HG03095 (cell line): Measurements from ENCODE around the gene NRXN3.

Source experiments
- ATAC-seq: cut with Tn5 transposase; IDR thresholded peaks from one replicate; pipeline ENCODE4 v1.9.1; 2021; ENCODE audit warnings: moderate library complexity; ENCODE audit not compliant: unreplicated experiment

NRXN3 gene

DNA sequence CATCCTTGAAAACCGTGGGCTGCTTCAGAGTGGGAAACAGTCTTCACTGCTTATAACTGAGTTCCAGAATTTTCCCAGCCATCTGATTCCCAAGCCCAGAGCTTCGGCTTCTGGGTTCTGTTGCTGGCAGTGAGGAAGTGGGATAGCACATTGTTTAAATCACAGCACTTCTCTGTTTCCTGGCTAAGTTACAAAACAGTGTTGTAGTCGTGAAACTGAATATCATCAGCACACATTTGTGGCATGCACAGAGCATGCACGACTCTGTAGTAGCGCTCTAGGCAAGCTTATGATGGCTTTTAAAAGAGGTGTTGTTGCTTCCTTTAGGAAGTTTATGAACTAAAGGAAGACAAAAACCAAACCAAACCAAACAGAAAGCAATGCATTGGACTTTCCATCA, 1005.5 kb downstream of the NRXN3 start:
- no peak for ATAC-seq

DNA sequence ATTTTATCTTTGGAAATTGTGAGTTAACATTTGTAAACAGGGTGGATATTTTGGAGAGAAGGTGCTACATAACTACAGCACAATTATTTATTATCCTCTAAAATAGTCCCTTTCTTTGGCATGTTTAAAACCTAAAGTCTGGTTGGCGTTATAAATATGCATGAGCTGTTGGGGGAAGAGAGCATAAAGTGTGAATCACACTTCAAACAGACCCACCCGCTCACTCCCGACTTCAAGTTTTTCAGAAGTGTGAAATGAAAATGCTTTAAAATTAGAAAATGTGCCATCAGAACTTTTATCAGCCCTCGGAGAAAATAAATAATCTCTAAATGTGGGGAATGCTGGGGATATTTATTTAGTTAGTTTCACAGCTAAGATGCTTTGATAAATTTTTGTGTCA, 1006.9 kb downstream of the NRXN3 start:
- no peak for ATAC-seq

DNA sequence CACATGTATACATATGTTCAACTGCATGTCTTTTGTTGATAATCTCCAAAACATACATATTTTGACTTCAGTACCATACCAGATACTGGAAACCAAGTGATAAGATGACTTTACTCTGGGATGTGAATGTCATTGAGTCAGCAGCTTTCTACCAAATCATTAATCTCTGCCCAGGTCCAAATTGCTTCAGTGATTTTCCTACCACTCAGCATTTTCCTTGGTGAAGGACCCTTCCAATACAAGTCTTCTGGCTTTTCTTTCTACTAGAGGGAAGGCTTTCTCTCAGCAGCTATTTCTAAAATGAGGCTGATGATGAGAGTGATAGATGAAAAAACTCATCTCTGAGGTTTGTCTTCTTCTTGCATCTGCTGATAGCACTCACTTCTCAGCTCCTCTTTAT, 1008.5 kb downstream of the NRXN3 start:
- ATAC-seq, result no peak

DNA sequence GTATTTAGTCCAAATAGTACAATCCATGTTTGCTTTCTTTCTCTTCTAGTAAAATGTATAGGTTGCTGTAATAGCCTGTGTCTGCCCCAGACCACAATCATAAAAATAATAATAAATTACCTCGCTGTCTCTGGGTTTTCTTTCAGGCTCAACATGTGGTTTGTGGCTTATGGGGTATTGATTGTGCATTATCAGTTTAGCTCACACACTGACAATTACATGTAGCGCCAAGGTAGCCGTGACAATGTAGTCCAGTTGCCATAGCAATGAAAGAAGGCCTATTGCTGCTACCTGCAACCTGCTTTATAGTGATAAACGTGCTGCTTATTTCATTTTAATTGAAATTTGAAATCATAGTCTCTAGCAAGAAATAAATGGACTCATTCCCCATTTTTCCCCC, 1009.8 kb downstream of the NRXN3 start:
- no peak for ATAC-seq

DNA sequence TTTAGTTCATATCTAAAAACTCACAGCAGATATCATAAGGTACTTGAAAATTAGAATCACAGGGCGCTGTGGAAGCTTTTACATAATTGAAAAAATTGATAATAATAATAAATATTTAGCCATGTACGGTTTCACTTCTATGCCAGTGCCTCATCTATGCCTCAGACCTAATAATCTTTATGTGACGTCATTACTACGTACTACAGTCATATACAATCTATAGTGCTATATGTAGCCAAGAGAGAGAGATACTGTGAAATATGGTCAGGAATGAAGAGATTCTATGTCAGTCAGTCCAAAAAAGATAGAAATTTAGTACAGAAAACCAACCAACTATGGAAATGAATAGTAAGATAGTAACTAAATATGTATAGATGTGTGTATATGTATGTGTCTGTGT, 1010.5 kb downstream of the NRXN3 start:
- ATAC-seq, result no peak

DNA sequence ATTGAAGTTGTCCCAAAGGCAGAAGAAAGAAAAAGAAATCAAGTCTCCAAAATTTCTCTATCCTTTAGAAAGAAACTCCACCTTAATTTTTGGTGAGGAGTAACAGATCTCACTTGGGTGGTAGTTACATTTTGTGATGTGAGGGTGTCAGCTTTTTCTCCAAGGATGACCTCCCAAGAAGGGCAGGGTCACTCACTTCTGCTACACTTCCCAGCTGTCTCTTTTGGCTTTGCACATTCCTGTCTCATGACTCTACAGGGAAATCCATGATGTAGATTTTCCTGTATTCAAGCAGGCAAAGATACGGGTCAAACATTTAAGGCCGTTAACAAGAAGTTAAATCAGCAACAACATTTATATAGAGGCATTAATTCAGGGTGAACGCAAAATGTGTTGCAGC, 1016.4 kb downstream of the NRXN3 start:
- no peak for ATAC-seq

DNA sequence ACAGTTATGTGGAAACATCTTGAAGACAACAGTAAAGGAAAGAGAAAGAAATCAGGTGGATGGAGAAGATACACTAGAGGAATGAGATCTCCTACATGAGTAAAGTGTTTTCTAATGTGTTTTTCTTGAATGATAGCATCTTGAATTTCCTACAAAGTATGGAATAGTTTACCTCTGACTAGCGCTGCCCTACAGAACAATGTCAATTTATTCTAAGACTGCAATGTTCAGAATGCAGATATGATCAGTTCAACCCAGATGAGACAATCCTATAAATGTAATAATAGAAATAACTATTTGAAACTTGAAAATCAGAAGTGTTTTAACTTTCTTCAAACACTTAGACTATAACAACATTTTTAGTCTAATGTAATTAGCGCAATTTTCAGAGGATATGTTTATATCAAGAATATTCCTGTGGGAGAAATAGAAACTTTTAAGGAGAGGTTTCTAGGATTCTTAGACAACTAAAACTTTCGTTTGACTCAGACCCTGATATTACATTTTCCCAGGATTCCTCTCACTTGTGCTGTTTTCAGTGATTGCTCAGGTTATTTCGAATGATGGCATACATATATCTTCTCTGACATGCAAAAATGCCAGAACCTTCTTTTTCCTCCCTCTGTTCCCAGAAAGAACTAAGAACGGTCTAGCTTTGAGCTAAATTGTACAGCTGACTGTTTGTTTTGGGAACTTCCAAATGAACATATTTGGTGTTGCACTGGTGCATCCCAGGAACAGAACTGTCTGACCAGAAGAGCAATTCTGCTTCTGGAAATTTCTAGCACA, 1023.7 kb downstream of the NRXN3 start:
- no peak for ATAC-seq

DNA sequence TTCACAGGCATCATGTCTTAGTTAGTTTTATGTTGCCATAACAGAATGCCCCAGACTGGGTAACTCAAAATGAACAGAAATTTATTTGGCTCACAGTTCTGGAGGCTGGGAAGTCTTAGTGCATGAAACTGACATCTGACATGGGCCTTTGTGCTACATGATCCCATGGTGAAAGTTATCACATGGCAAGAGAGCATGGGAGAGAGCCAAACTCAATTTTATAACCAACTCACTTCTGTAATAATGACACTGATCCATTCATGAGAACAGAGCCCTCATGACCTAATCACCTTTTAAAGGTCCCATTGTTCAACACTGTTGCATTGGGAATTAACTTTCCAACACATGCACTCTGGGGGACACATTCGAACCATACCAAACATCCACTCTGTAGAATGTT, 1026.0 kb downstream of the NRXN3 start:
- no peak for ATAC-seq

DNA sequence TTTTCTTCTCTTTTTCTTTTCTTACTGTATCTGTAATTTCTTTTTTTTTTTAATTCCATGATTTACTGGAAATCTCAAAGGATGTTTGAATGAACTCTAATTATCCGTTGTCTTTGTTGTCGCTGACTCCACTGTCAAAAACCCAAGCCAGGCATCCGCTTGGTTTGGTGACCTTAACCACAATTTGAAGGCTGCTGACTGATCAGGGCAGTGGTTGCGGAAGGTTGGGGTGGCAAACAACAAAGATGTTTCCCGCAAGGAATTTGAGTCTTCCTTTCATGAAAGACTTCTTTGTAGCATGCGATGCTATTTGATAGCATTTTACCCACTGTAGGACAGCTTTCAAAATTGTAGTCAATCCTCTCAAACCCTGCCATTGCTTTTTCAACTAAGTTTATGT, 1027.3 kb downstream of the NRXN3 start:
- no peak for ATAC-seq

DNA sequence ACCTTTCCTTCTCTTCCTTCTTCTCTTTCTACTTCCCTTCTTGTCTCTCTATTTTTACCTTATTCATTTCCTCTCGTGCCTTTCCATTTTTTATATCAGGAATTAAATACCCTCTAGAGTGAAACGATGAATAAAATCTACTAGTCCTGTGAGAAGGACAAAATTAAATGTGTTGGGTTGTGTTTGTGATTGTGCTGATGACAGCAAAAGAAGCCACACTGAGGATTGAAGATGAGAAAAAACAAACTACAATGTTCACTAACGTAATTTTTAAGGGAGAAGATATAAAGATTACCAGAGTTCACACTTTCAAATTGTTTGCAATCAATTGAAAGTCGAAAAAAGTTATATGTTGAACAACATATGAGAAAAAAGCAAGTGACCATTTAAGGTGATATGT, 1029.0 kb downstream of the NRXN3 start:
- ATAC-seq, result no peak

DNA sequence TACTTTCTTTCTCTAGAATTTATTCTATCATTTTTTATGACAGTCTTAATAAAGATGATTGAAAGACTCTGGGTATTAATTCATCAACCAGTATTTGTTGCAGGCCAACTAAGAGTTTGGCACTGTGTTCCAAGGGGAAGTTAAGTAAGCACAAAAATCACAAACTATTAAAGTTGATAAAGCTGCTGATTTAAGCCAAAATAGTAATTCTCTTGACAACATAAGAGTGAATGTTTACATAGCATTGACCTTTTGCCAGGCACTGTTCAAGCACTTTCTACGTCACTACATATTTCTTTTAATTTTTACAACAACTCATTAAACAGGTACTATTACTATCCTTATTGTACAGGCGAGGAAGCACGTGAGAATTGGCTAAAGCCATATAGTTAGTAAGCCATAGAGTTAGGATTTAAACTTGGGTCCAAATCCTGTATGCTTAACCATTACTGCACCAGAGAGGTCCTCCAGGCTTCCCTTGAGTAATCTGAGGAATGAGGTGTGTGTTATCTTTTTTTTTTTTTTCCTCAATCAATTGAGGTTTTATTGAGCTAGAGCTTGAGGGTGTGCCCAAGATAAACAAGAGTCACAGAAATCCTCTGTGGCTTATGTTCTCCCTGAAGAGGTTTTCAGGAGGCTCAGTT, 1031.5 kb downstream of the NRXN3 start:
- no peak for ATAC-seq

DNA sequence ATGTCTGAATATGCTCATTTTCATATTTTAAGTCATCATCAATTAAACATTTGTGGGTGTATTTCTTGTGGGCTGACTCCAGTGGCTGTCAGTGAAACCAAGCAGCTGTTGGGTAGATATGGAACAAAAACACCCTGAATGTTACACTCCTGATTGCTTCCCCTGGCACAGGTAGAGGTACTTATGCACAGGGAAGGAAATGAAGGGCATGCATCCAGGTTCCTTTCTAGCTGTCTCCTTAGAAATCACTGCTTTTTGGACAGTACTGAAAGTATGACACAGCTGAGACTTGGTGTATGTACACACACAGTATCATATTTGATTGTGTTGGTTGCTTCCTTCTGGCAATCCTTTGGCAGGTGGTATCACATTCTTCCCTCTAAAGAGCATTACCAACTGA, 1034.4 kb downstream of the NRXN3 start:
- ATAC-seq, result no peak

DNA sequence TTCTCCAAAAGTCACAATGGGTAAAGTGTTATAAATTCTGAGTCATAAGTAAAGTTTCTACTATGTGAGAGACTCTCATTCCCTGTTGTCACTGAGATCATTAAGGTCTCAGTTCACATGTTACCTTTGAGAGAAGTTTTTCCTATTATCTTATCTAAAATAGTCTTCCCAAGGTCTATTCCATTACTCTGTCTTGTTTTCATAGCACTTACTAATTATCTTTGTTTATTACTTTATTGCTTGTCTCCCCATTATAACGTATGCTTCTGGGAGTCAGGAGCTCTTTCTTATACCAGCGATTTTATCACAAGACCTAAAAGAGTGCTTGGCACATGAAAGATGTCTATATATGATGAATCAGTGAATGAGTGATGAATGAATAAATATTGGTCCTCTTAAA, 1039.2 kb downstream of the NRXN3 start:
- ATAC-seq, result no peak

DNA sequence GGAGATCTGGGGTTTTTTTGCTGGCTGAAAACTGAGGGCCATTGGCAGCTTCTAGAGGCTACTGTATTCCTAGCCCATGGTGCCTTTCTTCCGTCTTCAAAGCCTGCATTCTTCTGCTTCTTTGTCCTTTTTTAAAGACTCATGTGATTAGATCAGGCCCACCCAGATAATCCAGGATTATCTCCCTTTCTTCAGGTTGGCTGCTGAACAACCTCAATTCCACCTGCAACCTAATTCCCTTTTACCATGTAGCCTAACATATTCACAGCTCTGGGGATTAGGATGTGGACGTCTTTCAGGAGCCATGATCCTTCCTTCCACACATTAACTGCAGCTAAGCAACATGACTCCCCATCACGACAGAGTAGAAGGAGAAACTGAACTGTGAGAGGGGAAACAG, 1055.6 kb downstream of the NRXN3 start:
- ATAC-seq, result no peak

DNA sequence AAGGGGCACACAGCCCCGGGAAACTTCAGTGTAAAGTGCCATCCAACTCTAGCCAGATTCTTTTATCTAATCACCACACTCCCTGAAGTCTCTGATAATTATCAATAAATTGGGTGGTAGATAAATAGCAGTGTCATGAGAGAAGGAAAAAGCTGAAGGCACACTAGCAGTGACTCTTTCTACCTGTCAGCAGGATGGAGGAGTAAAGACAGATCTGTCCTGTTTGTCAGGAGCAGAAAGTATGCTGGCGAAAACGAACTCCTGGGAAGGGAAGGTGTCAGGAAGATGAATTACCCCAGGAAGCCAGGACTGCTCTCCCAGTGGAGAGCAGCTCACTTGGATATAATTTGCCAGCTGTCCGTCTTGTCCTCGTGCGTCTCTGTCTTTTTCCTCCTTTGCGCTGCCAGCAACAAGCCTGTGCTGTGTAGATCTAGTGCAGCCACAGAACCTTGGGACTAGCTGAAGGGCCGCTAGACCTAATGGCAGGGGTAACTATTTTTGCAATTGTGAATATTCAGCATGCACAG, 1059.3 kb downstream of the NRXN3 start:
- ATAC-seq, result no peak

DNA sequence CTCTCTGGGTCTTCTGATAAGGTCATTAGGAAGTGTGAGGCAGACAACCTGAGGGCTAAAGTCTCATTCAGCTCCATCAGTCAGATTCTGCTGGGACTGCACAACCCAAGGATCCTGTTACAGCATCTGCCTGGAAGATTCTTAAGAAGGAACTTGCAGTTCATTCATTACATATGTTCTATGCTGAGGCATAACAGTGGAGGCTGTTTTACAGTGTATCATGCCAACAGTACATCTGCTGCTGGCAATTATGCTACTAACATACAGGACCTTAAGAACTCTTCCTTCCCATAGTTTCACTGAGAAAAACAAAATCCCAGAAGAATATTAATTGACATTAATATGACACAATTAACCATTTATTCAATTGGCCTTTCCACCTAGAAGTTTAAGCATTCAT, 1072.5 kb downstream of the NRXN3 start:
- ATAC-seq, result no peak

DNA sequence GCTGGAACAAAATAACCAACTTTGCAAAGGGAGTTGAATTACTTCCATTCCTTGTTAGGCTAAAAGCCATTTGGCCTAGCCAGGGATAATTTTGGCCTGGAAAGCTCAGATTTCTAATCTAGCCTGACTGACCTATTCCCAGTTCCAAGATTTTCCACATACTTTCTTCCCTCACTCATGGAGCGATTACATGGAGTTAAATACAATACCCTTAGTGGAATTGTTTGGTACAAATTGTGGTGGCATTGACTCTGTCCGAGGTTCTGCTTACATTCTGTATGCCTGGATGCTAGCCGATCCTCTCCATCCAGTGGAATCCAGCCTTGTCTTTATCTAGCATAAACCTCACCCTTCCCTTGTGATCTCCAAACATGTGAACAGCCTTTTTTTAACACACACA, 1076.0 kb downstream of the NRXN3 start:
- ATAC-seq, result no peak

DNA sequence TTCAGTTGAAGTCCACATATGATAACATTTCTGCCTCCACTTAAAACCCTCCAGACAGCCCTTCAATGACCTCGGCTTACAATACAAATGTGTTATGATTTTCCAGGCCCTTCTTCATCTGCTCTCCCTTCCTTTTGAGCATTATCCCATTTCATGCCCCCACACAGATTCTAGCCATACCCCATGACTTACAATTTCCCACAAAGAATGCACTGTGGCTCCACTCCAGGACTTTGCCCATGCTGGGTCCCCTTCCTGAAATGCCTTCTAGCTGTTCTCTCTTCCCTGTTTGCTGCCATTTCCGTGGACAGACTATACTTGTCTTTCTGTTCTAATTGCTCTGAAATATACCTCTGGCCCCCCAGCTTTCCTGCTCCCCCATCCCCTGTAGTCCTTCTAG, 1078.0 kb downstream of the NRXN3 start:
- no peak for ATAC-seq

DNA sequence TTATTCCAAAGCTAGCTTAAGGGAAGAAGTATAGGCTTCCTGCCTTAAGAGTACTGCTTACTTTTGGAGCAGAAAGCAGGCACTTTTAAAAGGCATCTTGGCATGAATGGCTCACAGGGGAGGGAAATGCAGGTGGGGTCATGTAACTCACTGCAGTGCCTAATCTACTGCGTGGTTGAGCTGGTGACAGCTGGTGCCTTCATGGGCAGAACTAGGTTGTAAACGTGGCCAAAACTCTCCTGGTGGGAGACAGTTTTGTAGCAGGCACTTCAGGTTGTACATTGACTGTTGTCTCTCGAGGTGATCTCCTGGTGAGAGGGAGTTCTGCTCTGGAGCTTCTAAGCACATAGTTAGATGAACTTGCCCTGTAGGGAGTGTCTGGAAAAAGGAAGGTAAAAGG, 1078.6 kb downstream of the NRXN3 start:
- no peak for ATAC-seq

DNA sequence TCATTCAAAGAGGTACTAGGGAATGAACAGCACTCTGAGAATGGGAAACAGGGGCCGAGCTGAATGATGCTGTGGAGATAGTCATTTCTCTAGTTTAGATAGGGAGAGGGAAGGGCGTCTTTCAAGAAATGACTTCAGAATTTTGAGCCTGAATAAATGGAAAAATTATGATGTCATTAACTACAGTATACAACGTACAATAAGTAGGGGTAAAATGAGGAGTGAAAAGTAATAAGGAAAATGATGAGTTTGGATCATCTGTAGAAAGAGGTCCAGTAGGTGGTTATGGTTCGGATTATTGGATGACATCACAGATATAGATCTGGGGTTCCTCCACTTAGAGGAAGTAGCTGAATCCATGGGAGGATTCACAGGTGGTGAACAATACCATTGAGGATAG, 1081.1 kb downstream of the NRXN3 start:
- ATAC-seq, result no peak

DNA sequence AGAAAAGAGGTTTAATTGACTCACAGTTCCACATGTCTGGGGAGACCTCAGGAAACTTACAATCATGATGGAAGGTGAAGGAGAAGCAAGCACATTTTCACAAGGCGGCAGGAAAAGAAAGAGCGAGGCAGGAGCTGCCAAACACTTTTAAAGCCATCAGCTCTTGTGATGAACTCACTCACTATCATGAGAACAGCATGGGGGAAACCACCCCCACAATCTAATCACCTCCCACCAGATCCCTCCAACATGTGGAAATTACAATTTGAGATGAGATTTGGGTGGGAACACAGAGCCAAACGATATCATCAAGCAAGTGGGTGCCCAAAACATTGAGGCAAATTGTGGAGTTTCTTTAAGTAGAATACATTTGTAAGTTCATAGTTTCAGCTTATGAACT, 1083.4 kb downstream of the NRXN3 start:
- ATAC-seq, result no peak

DNA sequence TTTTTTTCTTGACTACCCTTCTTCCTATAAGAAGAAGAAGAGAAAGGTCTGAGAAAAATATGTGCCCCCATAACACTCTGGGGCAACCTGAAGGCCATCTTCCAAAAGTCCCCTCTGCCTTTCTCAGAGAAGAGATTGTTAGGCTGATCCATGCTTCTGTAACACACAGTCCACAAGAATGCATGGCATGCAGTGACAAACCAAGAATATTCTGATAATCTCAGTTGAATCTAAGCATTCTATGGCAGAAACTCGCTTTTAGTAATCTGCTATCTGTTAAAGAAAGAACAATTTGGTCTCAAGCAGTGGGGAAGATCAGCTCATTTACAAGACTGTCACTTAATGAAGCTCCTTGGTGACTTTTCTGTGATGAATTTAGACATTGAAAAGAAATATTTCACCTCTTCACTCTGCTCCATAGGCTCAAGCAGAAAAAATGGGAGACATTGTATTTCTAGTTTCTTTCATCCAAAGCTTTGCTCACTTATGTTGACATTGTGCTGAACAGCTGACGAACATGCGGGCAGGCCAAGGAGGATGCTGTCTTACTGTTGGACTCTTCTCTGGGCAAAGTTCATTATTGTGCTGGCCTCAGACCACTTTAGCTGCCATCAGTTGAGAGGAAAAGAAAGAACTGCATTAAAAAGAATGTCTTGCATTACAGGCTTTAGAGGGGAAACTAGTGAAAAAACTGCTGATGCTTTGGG, 1084.0 kb downstream of the NRXN3 start:
- no peak for ATAC-seq
